OCI-M1 (cell line): Measurements from ENCODE around the gene TULP4.
A peak's percentile ranks its signal among the peaks of the same experiment; 100 is the strongest.

Source experiments
- DNase-seq: peaks from one replicate; lab custom pipeline; 2025; lab: John Stamatoyannopoulos, UW

TULP4 gene

GRCh38 chr6:158559895-158560835, 247.9 kb downstream of the TULP4 start, which contains the start of gene TMEM181:
Gene TMEM181 (plus strand): TSS chr6:158560091. CDS start chr6:158560225, 134 bp downstream.
- peak; percentile 93 for DNase-seq

GRCh38 chr6:158560836-158561320, 248.6 kb downstream of the TULP4 start:
- peak; percentile 62 for DNase-seq
